H1 (cell line): ENCODE data around the gene STRA8. TPM values are rescaled to one million over a fixed set of nuclear protein-coding genes. Genes with fewer than 3 reads are reported as not detected.

Experiments
- ATF2 ChIP-seq: IDR thresholded peaks from 2 replicates; pipeline ENCODE4 v1.6.1; 2012; ENCODE audit warnings: low read length, inconsistent platforms
- CHD2 ChIP-seq: IDR thresholded peaks from 2 replicates; pipeline ENCODE4 v1.6.1; 2012; ENCODE audit warnings: low read length, improper control_type of control experiment
- E2F6 ChIP-seq: IDR thresholded peaks from 2 replicates; pipeline ENCODE4 v1.6.1; 2012; ENCODE audit warnings: inconsistent platforms
- GABPA ChIP-seq: IDR thresholded peaks from 2 replicates; pipeline ENCODE4 v1.6.1; 2011; ENCODE audit warnings: mild to moderate bottlenecking, low read length, moderate library complexity, borderline replicate concordance; ENCODE audit not compliant: insufficient read depth
- KDM4A ChIP-seq: IDR thresholded peaks from one replicate; pipeline ENCODE4 v1.7.1; 2012; ENCODE audit warnings: low read depth, mild to moderate bottlenecking, moderate library complexity, low read length, inconsistent platforms; ENCODE audit not compliant: severe bottlenecking
- TAF7 ChIP-seq: optimal IDR thresholded peaks from 2 replicates; pipeline ENCODE3; 2011; ENCODE audit warnings: low read depth, mild to moderate bottlenecking, inconsistent platforms, low read length, moderate library complexity, borderline replicate concordance
- USF2 ChIP-seq: IDR thresholded peaks from 2 replicates; pipeline ENCODE4 v1.6.1; 2011; ENCODE audit warnings: low read length, improper control_type of control experiment
- polyA plus RNA-seq, 7 experiments: library from polyadenylated mRNA; depleted of rRNA in 3 of 7; stranded (reverse) in 5 of 7; unstranded in 2 of 7; fragments of >200 nt in 5 of 7; fragments of 200-250 nt in 2 of 7; gene quantifications; 1 replicate in 5 of 7; 2 replicates in 1 of 7; 4 replicates in 1 of 7; pipeline versions ENCODE4 v1.2.1 to v1.2.3, GENCODE V29; 2011 to 2013; ENCODE audit warnings: missing spikeins in 2 of 7, mixed read lengths in 2 of 7
- total RNA-seq: library from RNA; stranded (reverse); fragmentation: NEBNext Ultra II Directional; extraction: Animal tissue kit (Norgen Biotek cat#: 25700); gene quantifications from 2 replicates; pipeline ENCODE4 v1.2.1, GENCODE V29; 2021

The STRA8 gene
- total and polyA plus RNA-seq, 2 of the 8 experiments (the other 6 are each of a cell fraction or from before 2014, with no cell fraction given) = not detected

GRCh38 chr7:135189221-135189662 is 44.4 kb upstream of the STRA8 start (continued):
- no peak for TF ChIP-seq USF2
- no peak for TF ChIP-seq KDM4A
- TF ChIP-seq ATF2 = no peak
- no peak for TF ChIP-seq CHD2
- TF ChIP-seq GABPA = no peak
- no peak for TF ChIP-seq TAF7
- TF ChIP-seq E2F6 = no peak
